Measurements from ENCODE around the gene KRT31. TPM values are rescaled to one million over a fixed set of nuclear protein-coding genes. Genes with fewer than 3 reads are reported as not detected.
"Not testable (repeated sequence)": the region's sequence is repeated elsewhere in the genome, so short reads cannot be mapped to it uniquely, and the experiment has no call there.

The KRT31 gene
- polyA plus RNA-seq, 3 donors = not detected

GRCh38 chr17:41396340-41396739, 1.1 kb downstream of the KRT31 start:
- H3K27ac ChIP-seq (ENCODE audit: low read depth in 1 of 2, low read length in 2 of 2) = no peak overlapping the region
- H4K20me1 ChIP-seq (ENCODE audit: insufficient read depth, low read length) = no peaks in the 10 kb centered on the region
- no peaks in the 10 kb centered on the region for H3K9me3 Mint-ChIP-seq
- no peaks in the 10 kb centered on the region for H3K36me3 ChIP-seq (replicated peaks in 1 of 2; ENCODE audit: control insufficient read depth in 1 of 2, insufficient read depth in 2 of 2, low read length in 2 of 2)
- WGBS (ENCODE audit: insufficient coverage) = 96% methylated on average over 7 of the region's 7 CpGs
- H3K4me3 ChIP-seq (replicated peaks in 1 of 3; ENCODE audit: low read depth in 2 of 3, low read length in 3 of 3) = no peak overlapping the region
- H3K9me3 ChIP-seq (replicated peaks in 1 of 2; ENCODE audit: control insufficient read depth in 1 of 2, insufficient read depth in 1 of 2, low read length in 2 of 2) = no peaks in the 10 kb centered on the region
- no peak overlapping the region for H3K27ac Mint-ChIP-seq
- H3K4me1 Mint-ChIP-seq = no peaks in the 10 kb centered on the region
- no peaks in the 10 kb centered on the region for H3K4me1 ChIP-seq (ENCODE audit: control insufficient read depth in 1 of 2, insufficient read depth in 2 of 2, low read length in 2 of 2)
- no peak for TF ChIP-seq CTCF (IDR thresholded peaks at IDR 0.05)
- DNase-seq = no peak
- no peak overlapping the region for H3K9ac ChIP-seq (ENCODE audit: insufficient read depth, low read length, poor library complexity, severe bottlenecking)
- peaks cover 0 to 3% of the 10 kb centered on the region in 2 donors for H3K27me3 ChIP-seq (ENCODE audit: control insufficient read depth in 2 of 2, insufficient read depth in 2 of 2, low read length in 2 of 2)
- H3K27me3 Mint-ChIP-seq (ENCODE audit: low read depth in 3 of 3) = peaks cover 4 to 10% (median 4%) of the 10 kb centered on the region in 3 donors
- H2AFZ ChIP-seq (ENCODE audit: insufficient read depth, low read depth, low read length, poor library complexity, severe bottlenecking) = no peak overlapping the region
- no peaks in the 10 kb centered on the region for H3K36me3 Mint-ChIP-seq
- no peak overlapping the region for H3K4me3 Mint-ChIP-seq
- no peak overlapping the region for H3K4me2 ChIP-seq (replicated peaks; ENCODE audit: extremely low read depth, low read length, poor library complexity, severe bottlenecking)
- no peaks in the 10 kb centered on the region for H3K79me2 ChIP-seq (ENCODE audit: insufficient read depth, low read length)
- intact Hi-C loops (cut with micrococcal nuclease) = no loop called here

GRCh38 chr17:41395611-41396010, 1.8 kb downstream of the KRT31 start:
- peaks cover 2 to 8% of the 10 kb centered on the region in 2 donors for H3K27me3 ChIP-seq (ENCODE audit: control insufficient read depth in 2 of 2, insufficient read depth in 2 of 2, low read length in 2 of 2)
- peaks cover 2 to 11% (median 4%) of the 10 kb centered on the region in 3 donors for H3K27me3 Mint-ChIP-seq (ENCODE audit: low read depth in 3 of 3)
- H3K27ac Mint-ChIP-seq = no peak overlapping the region
- intact Hi-C loops (cut with micrococcal nuclease) = no loop called here
- TF ChIP-seq CTCF (IDR thresholded peaks at IDR 0.05) = no peak
- no peak overlapping the region for H3K27ac ChIP-seq (ENCODE audit: low read depth in 1 of 2, low read length in 2 of 2)
- H3K4me1 Mint-ChIP-seq = no peaks in the 10 kb centered on the region
- H3K4me3 ChIP-seq (replicated peaks in 1 of 3; ENCODE audit: low read depth in 2 of 3, low read length in 3 of 3) = no peak overlapping the region
- no peaks in the 10 kb centered on the region for H3K36me3 ChIP-seq (replicated peaks in 1 of 2; ENCODE audit: control insufficient read depth in 1 of 2, insufficient read depth in 2 of 2, low read length in 2 of 2)
- no peaks in the 10 kb centered on the region for H3K36me3 Mint-ChIP-seq
- no peaks in the 10 kb centered on the region for H3K79me2 ChIP-seq (ENCODE audit: insufficient read depth, low read length)
- no peaks in the 10 kb centered on the region for H4K20me1 ChIP-seq (ENCODE audit: insufficient read depth, low read length)
- 100% methylated on average over 1 of the region's 1 CpG for WGBS (ENCODE audit: insufficient coverage)
- H3K9ac ChIP-seq (ENCODE audit: insufficient read depth, low read length, poor library complexity, severe bottlenecking) = no peak overlapping the region
- H3K4me1 ChIP-seq (ENCODE audit: control insufficient read depth in 1 of 2, insufficient read depth in 2 of 2, low read length in 2 of 2) = no peaks in the 10 kb centered on the region
- H3K4me2 ChIP-seq (replicated peaks; ENCODE audit: extremely low read depth, low read length, poor library complexity, severe bottlenecking) = no peak overlapping the region
- no peaks in the 10 kb centered on the region for H3K9me3 ChIP-seq (replicated peaks in 1 of 2; ENCODE audit: control insufficient read depth in 1 of 2, insufficient read depth in 1 of 2, low read length in 2 of 2)
- DNase-seq = no peak
- no peak overlapping the region for H2AFZ ChIP-seq (ENCODE audit: insufficient read depth, low read depth, low read length, poor library complexity, severe bottlenecking)
- H3K4me3 Mint-ChIP-seq = no peak overlapping the region
- H3K9me3 Mint-ChIP-seq = no peaks in the 10 kb centered on the region

DNA sequence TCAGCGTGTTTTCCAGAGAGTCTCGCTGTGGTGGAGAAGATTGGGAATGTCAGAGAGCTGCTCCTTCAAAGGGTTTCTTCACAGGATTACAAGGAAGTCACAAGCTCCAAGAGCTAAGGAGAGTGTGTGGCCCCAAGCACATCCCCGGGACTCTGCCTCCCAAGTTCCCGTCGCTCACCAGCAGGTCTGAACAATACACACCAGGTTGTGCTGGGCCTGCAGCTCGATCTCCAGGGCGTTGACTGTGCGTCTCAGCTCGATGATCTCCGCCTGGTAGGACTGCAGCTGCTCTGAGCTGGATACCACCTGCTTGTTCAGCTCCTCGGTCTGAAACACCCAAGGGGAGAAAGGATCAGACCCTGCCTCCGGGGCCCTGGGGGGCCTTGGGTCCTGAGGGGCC, 2.4 kb downstream of the KRT31 start:
- H3K27ac ChIP-seq (ENCODE audit: low read depth in 1 of 2, low read length in 2 of 2); H3K9me3 Mint-ChIP-seq; H3K79me2 ChIP-seq (ENCODE audit: insufficient read depth, low read length); H4K20me1 ChIP-seq (ENCODE audit: insufficient read depth, low read length); H3K36me3 Mint-ChIP-seq; H3K4me3 Mint-ChIP-seq; H3K27me3 ChIP-seq (ENCODE audit: control insufficient read depth in 2 of 2, insufficient read depth in 2 of 2, low read length in 2 of 2); H3K9ac ChIP-seq (ENCODE audit: insufficient read depth, low read length, poor library complexity, severe bottlenecking); H3K4me2 ChIP-seq (replicated peaks; ENCODE audit: extremely low read depth, low read length, poor library complexity, severe bottlenecking); H2AFZ ChIP-seq (ENCODE audit: insufficient read depth, low read depth, low read length, poor library complexity, severe bottlenecking); DNase-seq; H3K36me3 ChIP-seq (replicated peaks in 1 of 2; ENCODE audit: control insufficient read depth in 1 of 2, insufficient read depth in 2 of 2, low read length in 2 of 2); H3K27ac Mint-ChIP-seq; H3K4me1 Mint-ChIP-seq; intact Hi-C loops (cut with micrococcal nuclease); H3K4me3 ChIP-seq (replicated peaks in 1 of 3; ENCODE audit: low read depth in 2 of 3, low read length in 3 of 3); H3K9me3 ChIP-seq (replicated peaks in 1 of 2; ENCODE audit: control insufficient read depth in 1 of 2, insufficient read depth in 1 of 2, low read length in 2 of 2); H3K4me1 ChIP-seq (ENCODE audit: control insufficient read depth in 1 of 2, insufficient read depth in 2 of 2, low read length in 2 of 2): not testable (repeated sequence)
- peaks cover 2 to 13% (median 4%) of the 10 kb centered on the region in 3 donors for H3K27me3 Mint-ChIP-seq (ENCODE audit: low read depth in 3 of 3)
- 92% methylated on average over 8 of the region's 12 CpGs for whole genome bisulfite sequencing (ENCODE audit: insufficient coverage)
